Thyroid gland (tissue), 4 donors: ENCODE results near the gene MPPED2.

Source experiments
- POLR2A ChIP-seq, 2 donors: fragments of 450-650 bp; IDR thresholded peaks; one replicate each; pipeline ENCODE4 v1.6.1; 2017; ENCODE audit warnings: antibody characterized with exemption in 2 of 2, mild to moderate bottlenecking in 2 of 2, moderate library complexity in 1 of 2
- TF ChIP-seq, protein P1 (sequence below), 6 experiments: fragments of 200-600 bp in 3 of 6; fragments of 450-650 bp in 3 of 6; sonication (generic) in 3 of 6; IDR thresholded peaks; one replicate each; pipeline ENCODE4 v1.5.1; 2016 to 2019; ENCODE audit warnings: antibody characterized with exemption in 6 of 6, mild to moderate bottlenecking in 2 of 6, inconsistent platforms in 1 of 6, moderate library complexity in 1 of 6

DNA sequence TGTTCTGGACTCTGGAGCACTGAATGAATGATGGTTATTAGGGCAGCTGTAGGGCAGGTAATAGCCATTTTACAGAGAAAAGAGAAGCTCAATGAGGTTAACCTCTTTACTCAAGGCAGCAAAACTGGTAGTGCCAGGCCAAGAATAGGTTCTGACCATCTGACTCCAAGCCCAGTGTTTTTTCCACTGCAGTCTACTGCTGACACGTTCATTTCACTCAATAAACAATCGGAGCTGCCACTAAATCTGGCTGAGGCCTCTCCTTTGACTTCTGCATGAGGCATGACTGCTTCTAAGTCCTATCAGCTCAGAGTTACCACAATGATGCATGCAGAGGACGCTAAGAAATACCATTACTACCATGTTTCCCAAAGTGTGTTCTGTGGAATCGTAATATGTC, 145.6 kb downstream of the MPPED2 start:
- TF ChIP-seq, protein P1, sequence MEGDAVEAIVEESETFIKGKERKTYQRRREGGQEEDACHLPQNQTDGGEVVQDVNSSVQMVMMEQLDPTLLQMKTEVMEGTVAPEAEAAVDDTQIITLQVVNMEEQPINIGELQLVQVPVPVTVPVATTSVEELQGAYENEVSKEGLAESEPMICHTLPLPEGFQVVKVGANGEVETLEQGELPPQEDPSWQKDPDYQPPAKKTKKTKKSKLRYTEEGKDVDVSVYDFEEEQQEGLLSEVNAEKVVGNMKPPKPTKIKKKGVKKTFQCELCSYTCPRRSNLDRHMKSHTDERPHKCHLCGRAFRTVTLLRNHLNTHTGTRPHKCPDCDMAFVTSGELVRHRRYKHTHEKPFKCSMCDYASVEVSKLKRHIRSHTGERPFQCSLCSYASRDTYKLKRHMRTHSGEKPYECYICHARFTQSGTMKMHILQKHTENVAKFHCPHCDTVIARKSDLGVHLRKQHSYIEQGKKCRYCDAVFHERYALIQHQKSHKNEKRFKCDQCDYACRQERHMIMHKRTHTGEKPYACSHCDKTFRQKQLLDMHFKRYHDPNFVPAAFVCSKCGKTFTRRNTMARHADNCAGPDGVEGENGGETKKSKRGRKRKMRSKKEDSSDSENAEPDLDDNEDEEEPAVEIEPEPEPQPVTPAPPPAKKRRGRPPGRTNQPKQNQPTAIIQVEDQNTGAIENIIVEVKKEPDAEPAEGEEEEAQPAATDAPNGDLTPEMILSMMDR (IDR thresholded peaks at IDR 0.05): no peak
- TF ChIP-seq POLR2A (IDR thresholded peaks at IDR 0.05): no peak
